ENCODE data around the gene B3GNT8. TPM values are rescaled to one million over a fixed set of nuclear protein-coding genes. Genes with fewer than 3 reads are reported as not detected.

The B3GNT8 gene
- total and polyA plus RNA-seq, 2 of the 8 experiments (the other 6 are each of a cell fraction or from before 2014, with no cell fraction given), result 0.67 to 0.86 TPM

DNA sequence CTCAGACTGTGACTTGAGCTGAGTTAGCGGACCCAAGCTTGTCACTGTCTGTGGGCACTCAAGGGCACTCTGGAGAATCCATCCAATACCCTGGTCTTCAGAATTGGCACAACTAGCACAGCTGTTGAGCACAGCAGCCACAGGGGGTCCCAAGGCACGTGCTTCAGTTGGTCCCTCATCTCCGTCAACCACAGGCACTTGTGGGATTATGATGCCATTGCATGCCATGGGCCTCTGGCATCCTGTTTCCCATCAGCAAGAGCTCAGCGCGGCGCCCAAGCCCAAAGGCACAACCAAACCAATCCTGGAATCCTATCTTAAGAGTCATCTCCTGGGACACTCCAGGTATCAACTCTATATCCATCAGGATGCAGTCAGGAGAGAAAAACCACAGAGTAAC lies 3.7 kb upstream of the B3GNT8 start (continued):
- no peak for TF ChIP-seq RBBP5 (IDR thresholded peaks at IDR 0.05; ENCODE audit: borderline replicate concordance, low read depth, low read length)
- TF ChIP-seq RNF2 (IDR thresholded peaks at IDR 0.05; ENCODE audit: borderline replicate concordance, low read depth, low read length, missing control alignments, poor library complexity, severe bottlenecking), result no peak
- TF ChIP-seq, protein P1, sequence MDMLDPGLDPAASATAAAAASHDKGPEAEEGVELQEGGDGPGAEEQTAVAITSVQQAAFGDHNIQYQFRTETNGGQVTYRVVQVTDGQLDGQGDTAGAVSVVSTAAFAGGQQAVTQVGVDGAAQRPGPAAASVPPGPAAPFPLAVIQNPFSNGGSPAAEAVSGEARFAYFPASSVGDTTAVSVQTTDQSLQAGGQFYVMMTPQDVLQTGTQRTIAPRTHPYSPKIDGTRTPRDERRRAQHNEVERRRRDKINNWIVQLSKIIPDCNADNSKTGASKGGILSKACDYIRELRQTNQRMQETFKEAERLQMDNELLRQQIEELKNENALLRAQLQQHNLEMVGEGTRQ (IDR thresholded peaks at IDR 0.05; ENCODE audit: low read length), result no peak
- no peak for TF ChIP-seq CBX5 (IDR thresholded peaks at IDR 0.05; ENCODE audit: low read depth, low read length)
- TF ChIP-seq SP1 (IDR thresholded peaks at IDR 0.05; ENCODE audit: low read depth, low read length), result no peak
- TF ChIP-seq GTF2F1 (IDR thresholded peaks at IDR 0.05; ENCODE audit: borderline replicate concordance, low read depth, low read length), result no peak
- TF ChIP-seq SIN3A (conservative IDR thresholded peaks at IDR 0.05 in 1 of 2, IDR thresholded peaks at IDR 0.05 in 1 of 2; ENCODE audit: low read depth in 1 of 2, low read length in 2 of 2), result no peak
- no peak for TF ChIP-seq JUND (IDR thresholded peaks at IDR 0.05; ENCODE audit: low read length)
- no peak for TF ChIP-seq BACH1 (IDR thresholded peaks at IDR 0.05; ENCODE audit: low read length)

All from H1 (cell line).